Bronchial epithelial cell (primary cell): ENCODE results near the gene GCNT4. TPM values are rescaled to one million over a fixed set of nuclear protein-coding genes. Genes with fewer than 3 reads are reported as not detected.

Experiments
- DNase-seq: peaks from one replicate; pipeline ENCODE4 v3.0.0-alpha.2; 2010; ENCODE audit warnings: low read depth
- FAIRE-seq: peaks from 2 replicates; lab custom pipeline; 2011; peaks lifted over from hg19 to GRCh38; lab: Jason Lieb, UNC
- H3K27me3 ChIP-seq: 2 replicates; pipeline ENCODE4 v1.5.1; 2011; ENCODE audit warnings: low read length; ENCODE audit not compliant: control insufficient read depth, insufficient read depth
- H3K36me3 ChIP-seq: 2 replicates; pipeline ENCODE4 v1.5.1; 2011; ENCODE audit warnings: low read length; ENCODE audit not compliant: control insufficient read depth, insufficient read depth
- H3K4me3 ChIP-seq: 2 replicates; pipeline ENCODE4 v1.5.1; 2011; ENCODE audit warnings: mild to moderate bottlenecking, low read depth, low read length, control low read depth
- CTCF ChIP-seq: IDR thresholded peaks from 2 replicates; pipeline ENCODE4 v1.5.1; 2011; ENCODE audit warnings: mild to moderate bottlenecking, moderate library complexity, low read length, control low read depth, inconsistent platforms; ENCODE audit not compliant: insufficient read depth, severe bottlenecking
- total RNA-seq: library from RNA; depleted of rRNA; stranded (reverse); fragments of >200 nt; gene quantifications from 2 replicates; pipeline ENCODE4 v1.2.1, GENCODE V29; 2014

Gene GCNT4
- total RNA-seq, 1 donor from 2014 or later, result 2.9 TPM

- DNase-seq (no peak), FAIRE-seq (no peak)
- Histone ChIP-seq H3K27me3 (no peaks in the 10 kb centered on the region), H3K4me3 (no peak overlapping the region), H3K36me3 (no peaks in the 10 kb centered on the region)
- no peak for TF ChIP-seq CTCF
These were observed 10.7 kb upstream of the GCNT4 start for GRCh38 chr5:75062925-75063531.

- no peak for TF ChIP-seq CTCF
- Histone ChIP-seq H3K27me3 (no peaks in the 10 kb centered on the region), H3K4me3 (no peak overlapping the region), H3K36me3 (no peaks in the 10 kb centered on the region)
- DNase-seq (no peak), FAIRE-seq (no peak)
These were observed 7.7 kb upstream of the GCNT4 start for GRCh38 chr5:75059912-75060545.

GRCh38 chr5:75058986-75059535, 6.7 kb upstream of the GCNT4 start:
- FAIRE-seq (no peak), DNase-seq (no peak)
- no peaks in the 10 kb centered on the region for H3K36me3 ChIP-seq
- H3K4me3 ChIP-seq, result no peak overlapping the region
- TF ChIP-seq CTCF, result no peak
- no peaks in the 10 kb centered on the region for H3K27me3 ChIP-seq

GRCh38 chr5:75057561-75057960, 5.2 kb upstream of the GCNT4 start:
- DNase-seq (no peak), FAIRE-seq (no peak)
- Histone ChIP-seq H3K4me3 (no peak overlapping the region), H3K27me3 (no peaks in the 10 kb centered on the region), H3K36me3 (no peaks in the 10 kb centered on the region)
- no peak for TF ChIP-seq CTCF

- Histone ChIP-seq H3K36me3 (no peaks in the 10 kb centered on the region), H3K4me3 (no peak overlapping the region), H3K27me3 (no peaks in the 10 kb centered on the region)
- TF ChIP-seq CTCF, result no peak
- DNase-seq, result no peak
- no peak for FAIRE-seq
These were observed 3.4 kb upstream of the GCNT4 start for GRCh38 chr5:75055727-75056144.
